H9 (cell line): ENCODE measurements around the gene GCN1. TPM values are rescaled to one million over a fixed set of nuclear protein-coding genes. Genes with fewer than 3 reads are reported as not detected.

ENCODE experiments used
- DNase-seq: peaks from one replicate; pipeline ENCODE4 v3.0.0-alpha.2; 2017
- H2AFZ ChIP-seq: one replicate; pipeline ENCODE4 v1.6.1; 2013; ENCODE audit warnings: mild to moderate bottlenecking, low read length, control low read depth, moderate library complexity
- H2AK5ac ChIP-seq: 2 replicates; pipeline ENCODE4 v1.6.1; 2013; ENCODE audit warnings: low read length, control low read depth, mixed read lengths; ENCODE audit not compliant: insufficient read length
- H2BK120ac ChIP-seq: one replicate; pipeline ENCODE4 v1.6.1; 2013; ENCODE audit warnings: low read depth, mild to moderate bottlenecking, low read length, control low read depth, inconsistent platforms; ENCODE audit not compliant: poor library complexity, severe bottlenecking
- H2BK12ac ChIP-seq: 2 replicates; pipeline ENCODE4 v1.6.1; 2013; ENCODE audit warnings: low read length, control low read depth, mixed read lengths, low read depth; ENCODE audit not compliant: insufficient read length
- H2BK15ac ChIP-seq: 2 replicates; pipeline ENCODE4 v1.6.1; 2013; ENCODE audit warnings: low read depth, low read length, control low read depth
- H2BK20ac ChIP-seq: one replicate; pipeline ENCODE4 v1.6.1; 2013; ENCODE audit warnings: low read depth, mild to moderate bottlenecking, low read length, control low read depth, inconsistent platforms; ENCODE audit not compliant: poor library complexity, severe bottlenecking
- H2BK5ac ChIP-seq: 2 replicates; pipeline ENCODE4 v1.6.1; 2013; ENCODE audit warnings: low read length, control low read depth, mixed read lengths; ENCODE audit not compliant: insufficient read length
- H3K14ac ChIP-seq: 2 replicates; pipeline ENCODE4 v1.6.1; 2013; ENCODE audit warnings: low read length, control low read depth; ENCODE audit not compliant: insufficient read depth
- H3K18ac ChIP-seq: 2 replicates; pipeline ENCODE4 v1.6.1; 2013; ENCODE audit warnings: low read depth, mild to moderate bottlenecking, mixed read lengths, low read length, control low read depth; ENCODE audit not compliant: insufficient read length
- H3K23ac ChIP-seq: 2 replicates; pipeline ENCODE4 v1.6.1; 2013; ENCODE audit warnings: low read length, control low read depth, mixed read lengths, low read depth; ENCODE audit not compliant: insufficient read length
- H3K23me2 ChIP-seq: 2 replicates; pipeline ENCODE4 v1.6.1; 2013; ENCODE audit warnings: low read depth, mild to moderate bottlenecking, mixed read lengths, low read length, control low read depth; ENCODE audit not compliant: insufficient read length, poor library complexity, severe bottlenecking
- H3K27ac ChIP-seq: 2 replicates; pipeline ENCODE4 v1.5.1; 2013; ENCODE audit warnings: low read length, control low read depth, mixed read lengths, low read depth; ENCODE audit not compliant: insufficient read length
- H3K27me3 ChIP-seq: 2 replicates; pipeline ENCODE4 v1.6.1; 2013; ENCODE audit warnings: low read length, control low read depth, inconsistent platforms; ENCODE audit not compliant: insufficient read depth
- H3K4ac ChIP-seq: 2 replicates; pipeline ENCODE4 v1.6.1; 2013; ENCODE audit warnings: low read depth, mild to moderate bottlenecking, control low read depth, inconsistent platforms, low read length, moderate library complexity
- H3K4me1 ChIP-seq: 2 replicates; pipeline ENCODE4 v1.6.1; 2013; ENCODE audit warnings: low read length, control low read depth, inconsistent platforms; ENCODE audit not compliant: insufficient read depth
- H3K4me2 ChIP-seq: 2 replicates; pipeline ENCODE4 v1.6.1; 2013; ENCODE audit warnings: low read length, control low read depth, mixed read lengths; ENCODE audit not compliant: insufficient read length, insufficient read depth
- H3K56ac ChIP-seq: 2 replicates; pipeline ENCODE4 v1.6.1; 2013; ENCODE audit warnings: low read depth, mild to moderate bottlenecking, mixed read lengths, low read length, control low read depth; ENCODE audit not compliant: insufficient read length
- H3K79me1 ChIP-seq: 2 replicates; pipeline ENCODE4 v1.6.1; 2013; ENCODE audit warnings: low read depth, mild to moderate bottlenecking, moderate library complexity, low read length, control low read depth, inconsistent platforms; ENCODE audit not compliant: insufficient read depth, poor library complexity, severe bottlenecking
- H3K79me2 ChIP-seq: 2 replicates; pipeline ENCODE4 v1.6.1; 2013; ENCODE audit warnings: low read length, control low read depth, inconsistent platforms; ENCODE audit not compliant: insufficient read depth
- H3K9ac ChIP-seq: 2 replicates; pipeline ENCODE4 v1.6.1; 2013; ENCODE audit warnings: low read length, control low read depth, mixed read lengths; ENCODE audit not compliant: insufficient read length; ENCODE audit errors: extremely low read depth
- H3K9me3 ChIP-seq: one replicate; pipeline ENCODE4 v1.6.1; 2013; ENCODE audit warnings: low read depth, low read length, inconsistent platforms; ENCODE audit not compliant: control insufficient read depth
- H3T11ph ChIP-seq: one replicate; pipeline ENCODE4 v1.6.1; 2013; ENCODE audit warnings: mild to moderate bottlenecking, low read length, control low read depth, inconsistent platforms
- H4K20me1 ChIP-seq: one replicate; pipeline ENCODE4 v1.6.1; 2013; ENCODE audit not compliant: control insufficient read depth, insufficient read length, insufficient read depth
- H4K5ac ChIP-seq: 2 replicates; pipeline ENCODE4 v1.6.1; 2013; ENCODE audit warnings: low read depth, mild to moderate bottlenecking, mixed read lengths, low read length, control low read depth; ENCODE audit not compliant: insufficient read length
- H4K8ac ChIP-seq: replicated peaks from 2 replicates; pipeline ENCODE4 v1.6.1; 2013; ENCODE audit warnings: low read length, control low read depth, mixed read lengths, low read depth; ENCODE audit not compliant: insufficient read length
- H4K91ac ChIP-seq: 2 replicates; pipeline ENCODE4 v1.6.1; 2013; ENCODE audit warnings: low read depth, mild to moderate bottlenecking, moderate library complexity, mixed read lengths, low read length, control low read depth; ENCODE audit not compliant: insufficient read length
- H3K27ac Mint-ChIP-seq, 3 experiments: 2 replicates in 2 of 3; 3 replicates in 1 of 3; pipeline ENCODE4 v1.8.0; 2020 to 2021; ENCODE audit warnings: mixed read lengths in 3 of 3, mild to moderate bottlenecking in 1 of 3, moderate library complexity in 1 of 3
- H3K27me3 Mint-ChIP-seq: 2 replicates; pipeline ENCODE4 v1.8.0; 2021; ENCODE audit warnings: low read depth, mild to moderate bottlenecking, moderate library complexity, mixed read lengths
- H3K36me3 Mint-ChIP-seq, 3 experiments: 2 replicates in 2 of 3; 3 replicates in 1 of 3; pipeline ENCODE4 v1.8.0; 2020 to 2021; ENCODE audit warnings: low read depth in 3 of 3, mixed read lengths in 3 of 3; ENCODE audit not compliant: insufficient read depth in 1 of 3
- H3K4me1 Mint-ChIP-seq, 2 experiments: 2 replicates each; pipeline ENCODE4 v1.8.0; 2020; ENCODE audit warnings: mixed read lengths in 2 of 2
- H3K4me3 Mint-ChIP-seq, 2 experiments: 2 replicates in 1 of 2; 3 replicates in 1 of 2; pipeline ENCODE4 v1.8.0; 2020 to 2021; ENCODE audit warnings: mild to moderate bottlenecking in 2 of 2, mixed read lengths in 2 of 2, moderate library complexity in 1 of 2
- H3K9me3 Mint-ChIP-seq, 2 experiments: 2 replicates in 1 of 2; 3 replicates in 1 of 2; pipeline ENCODE4 v1.8.0; 2020; ENCODE audit warnings: mild to moderate bottlenecking in 2 of 2, mixed read lengths in 2 of 2, moderate library complexity in 1 of 2
- WGBS: extraction: QIAGEN DNeasy Blood & Tissue Kit; methylation state at CpG from one replicate; pipeline ENCODE4 v1.1.7; 2013; ENCODE audit warnings: missing lambda C conversion rate, low lambda C conversion rate, mixed read lengths; ENCODE audit not compliant: insufficient read length; ENCODE audit errors: extremely low coverage; 5-methylcytosine and 5-hydroxymethylcytosine counted together
- total RNA-seq: library from RNA; stranded (reverse); gene quantifications from 2 replicates; pipeline ENCODE4 v1.2.1, GENCODE V29; 2021
- TF ChIP-seq, protein P1 (sequence below): fragments of 200-600 bp; sonication (generic); conservative IDR thresholded peaks from 3 replicates; pipeline ENCODE4 v1.8.0; 2021; ENCODE audit warnings: antibody characterized with exemption, mild to moderate bottlenecking

GCN1 gene
- total RNA-seq, 1 experiment from 2014 or later, result 137 TPM

- H4K20me1 ChIP-seq, result no peaks in the 10 kb centered on the region
- H4K91ac ChIP-seq, result no peak overlapping the region
- H3K36me3 Mint-ChIP-seq, result peaks cover 14 to 24% (median 19%) of the 10 kb centered on the region in 3 experiments; a peak in 6 of 7 replicates
- H3K9me3 Mint-ChIP-seq, result no peaks in the 10 kb centered on the region; a peak in 1 of 5 replicates
- no peaks in the 10 kb centered on the region for H3K9me3 ChIP-seq
- H3K23me2 ChIP-seq, result no peaks in the 10 kb centered on the region
- H3K56ac ChIP-seq, result no peak overlapping the region
- H3K14ac ChIP-seq, result no peak overlapping the region
- H3K27me3 ChIP-seq, result no peaks in the 10 kb centered on the region
- no peaks in the 10 kb centered on the region for H3K79me2 ChIP-seq
- no peak overlapping the region for H3K4me2 ChIP-seq
- H4K8ac ChIP-seq, result no peak overlapping the region
- H4K5ac ChIP-seq, result no peak overlapping the region
- H2BK5ac ChIP-seq, result no peak overlapping the region
- H3T11ph ChIP-seq, result no peak overlapping the region
- H3K79me1 ChIP-seq, result no peaks in the 10 kb centered on the region
- H2AFZ ChIP-seq, result no peak overlapping the region
- no peak for DNase-seq
- TF ChIP-seq, protein P1, sequence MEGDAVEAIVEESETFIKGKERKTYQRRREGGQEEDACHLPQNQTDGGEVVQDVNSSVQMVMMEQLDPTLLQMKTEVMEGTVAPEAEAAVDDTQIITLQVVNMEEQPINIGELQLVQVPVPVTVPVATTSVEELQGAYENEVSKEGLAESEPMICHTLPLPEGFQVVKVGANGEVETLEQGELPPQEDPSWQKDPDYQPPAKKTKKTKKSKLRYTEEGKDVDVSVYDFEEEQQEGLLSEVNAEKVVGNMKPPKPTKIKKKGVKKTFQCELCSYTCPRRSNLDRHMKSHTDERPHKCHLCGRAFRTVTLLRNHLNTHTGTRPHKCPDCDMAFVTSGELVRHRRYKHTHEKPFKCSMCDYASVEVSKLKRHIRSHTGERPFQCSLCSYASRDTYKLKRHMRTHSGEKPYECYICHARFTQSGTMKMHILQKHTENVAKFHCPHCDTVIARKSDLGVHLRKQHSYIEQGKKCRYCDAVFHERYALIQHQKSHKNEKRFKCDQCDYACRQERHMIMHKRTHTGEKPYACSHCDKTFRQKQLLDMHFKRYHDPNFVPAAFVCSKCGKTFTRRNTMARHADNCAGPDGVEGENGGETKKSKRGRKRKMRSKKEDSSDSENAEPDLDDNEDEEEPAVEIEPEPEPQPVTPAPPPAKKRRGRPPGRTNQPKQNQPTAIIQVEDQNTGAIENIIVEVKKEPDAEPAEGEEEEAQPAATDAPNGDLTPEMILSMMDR, result no peak
- peaks cover 5% of the 10 kb centered on the region; the same call in 1 of the 2 replicates for H3K4me1 ChIP-seq
- no peak overlapping the region; a peak in 1 of 5 replicates for H3K4me3 Mint-ChIP-seq
- peak overlapping the region in 1 of 3 experiments; percentile 1; a peak in 1 of 7 replicates for H3K27ac Mint-ChIP-seq
- H3K9ac ChIP-seq, result no peak overlapping the region
- H3K23ac ChIP-seq, result no peak overlapping the region
- H3K4me1 Mint-ChIP-seq, result peaks cover 55 to 60% of the 10 kb centered on the region in 2 experiments
- H2BK20ac ChIP-seq, result no peak overlapping the region
- no peak overlapping the region for H3K18ac ChIP-seq
- no CpG with 5 or more reads among the region's 8 CpGs for WGBS
- H2BK15ac ChIP-seq, result no peak overlapping the region
- H3K4ac ChIP-seq, result no peak overlapping the region
- H3K27me3 Mint-ChIP-seq, result no peaks in the 10 kb centered on the region; the same call in 1 of the 2 replicates
- no peak overlapping the region for H2BK120ac ChIP-seq
- H3K27ac ChIP-seq, result no peak overlapping the region
- no peak overlapping the region for H2AK5ac ChIP-seq
- H2BK12ac ChIP-seq, result no peak overlapping the region
These were observed 105.4 kb downstream of the GCN1 start for GRCh38 chr12:120089105-120089504.
